ENCODE results near the gene OFD1. TPM values are rescaled to one million over a fixed set of nuclear protein-coding genes. Genes with fewer than 3 reads are reported as not detected.

OFD1 gene
- total and polyA plus RNA-seq, 9 donors: 21.8 to 35.7 (median 32.1) TPM

DNA sequence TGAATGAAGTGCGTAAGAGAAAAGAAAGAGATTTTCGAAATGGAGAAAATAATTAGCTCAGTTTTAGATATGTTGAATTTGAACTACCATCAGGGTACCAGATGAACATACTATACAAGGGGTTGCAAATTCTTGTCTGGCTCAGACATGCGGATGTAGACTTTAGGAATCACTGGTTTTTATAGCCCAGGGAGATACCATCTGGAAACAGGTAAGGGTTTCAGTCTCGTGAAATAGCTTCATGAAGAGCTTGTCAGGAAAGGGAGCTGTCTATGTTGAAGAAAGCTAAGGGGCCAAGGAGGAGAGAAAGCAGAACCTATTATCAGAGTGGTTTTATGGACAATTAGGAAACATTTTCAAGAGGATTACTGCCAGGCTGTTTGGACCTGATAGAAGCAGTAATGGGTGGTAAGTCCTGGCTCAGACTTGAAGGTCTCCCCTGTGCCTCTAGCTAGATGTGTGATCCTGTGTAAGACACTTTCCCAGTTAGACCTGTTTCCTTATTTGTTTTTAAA is 38.9 kb upstream of the OFD1 start:
- intact Hi-C loops (cut with DNase I): no loop called here
- TF ChIP-seq EP300 (IDR thresholded peaks at IDR 0.05): no peak
- no peak for TF ChIP-seq POLR2A (IDR thresholded peaks at IDR 0.05)
- TF ChIP-seq, protein P1, sequence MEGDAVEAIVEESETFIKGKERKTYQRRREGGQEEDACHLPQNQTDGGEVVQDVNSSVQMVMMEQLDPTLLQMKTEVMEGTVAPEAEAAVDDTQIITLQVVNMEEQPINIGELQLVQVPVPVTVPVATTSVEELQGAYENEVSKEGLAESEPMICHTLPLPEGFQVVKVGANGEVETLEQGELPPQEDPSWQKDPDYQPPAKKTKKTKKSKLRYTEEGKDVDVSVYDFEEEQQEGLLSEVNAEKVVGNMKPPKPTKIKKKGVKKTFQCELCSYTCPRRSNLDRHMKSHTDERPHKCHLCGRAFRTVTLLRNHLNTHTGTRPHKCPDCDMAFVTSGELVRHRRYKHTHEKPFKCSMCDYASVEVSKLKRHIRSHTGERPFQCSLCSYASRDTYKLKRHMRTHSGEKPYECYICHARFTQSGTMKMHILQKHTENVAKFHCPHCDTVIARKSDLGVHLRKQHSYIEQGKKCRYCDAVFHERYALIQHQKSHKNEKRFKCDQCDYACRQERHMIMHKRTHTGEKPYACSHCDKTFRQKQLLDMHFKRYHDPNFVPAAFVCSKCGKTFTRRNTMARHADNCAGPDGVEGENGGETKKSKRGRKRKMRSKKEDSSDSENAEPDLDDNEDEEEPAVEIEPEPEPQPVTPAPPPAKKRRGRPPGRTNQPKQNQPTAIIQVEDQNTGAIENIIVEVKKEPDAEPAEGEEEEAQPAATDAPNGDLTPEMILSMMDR (IDR thresholded peaks at IDR 0.05): no peak
- H3K27me3 ChIP-seq: no peaks in the 10 kb centered on the region
- 91 to 94% (median 92%) methylated on average over 4 of the region's 4 CpGs for WGBS, 3 donors
- no peak overlapping the region for H3K4me3 ChIP-seq
- peaks cover 16% of the 10 kb centered on the region for H3K4me1 ChIP-seq (ENCODE audit: insufficient read depth)
- no peaks in the 10 kb centered on the region for H3K9me3 ChIP-seq
- no peak overlapping the region for H3K27ac ChIP-seq
- DNase-seq: no peak
- no peaks in the 10 kb centered on the region for H3K36me3 ChIP-seq

DNA sequence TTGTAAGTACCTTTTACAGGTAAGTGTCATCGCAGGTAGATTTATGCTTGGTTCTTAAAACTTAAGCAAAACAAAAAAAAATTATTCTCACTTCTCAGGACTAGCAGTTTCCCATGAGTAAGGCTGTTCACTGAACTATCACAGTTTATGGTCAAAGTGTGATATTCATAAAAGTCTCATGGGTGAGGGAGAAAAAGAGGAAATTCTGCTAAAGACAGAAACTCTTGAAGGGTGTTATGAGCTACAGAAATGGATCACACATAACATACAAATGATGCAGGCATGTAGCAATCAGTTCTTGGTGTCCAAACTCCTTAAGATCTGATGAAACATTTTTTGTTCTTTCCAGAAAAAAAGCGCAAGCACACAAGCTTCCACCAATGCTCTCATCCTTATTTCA is 37.1 kb upstream of the OFD1 start:
- Histone ChIP-seq H3K36me3 (no peaks in the 10 kb centered on the region), H3K27me3 (no peaks in the 10 kb centered on the region), H3K9me3 (no peaks in the 10 kb centered on the region), H3K4me1 (ENCODE audit: insufficient read depth) (peaks cover 12% of the 10 kb centered on the region), H3K27ac (no peak overlapping the region), H3K4me3 (no peak overlapping the region)
- intact Hi-C loops (cut with DNase I): no loop called here
- DNase-seq: no peak
- TF ChIP-seq, protein P1 (IDR thresholded peaks at IDR 0.05): no peak
- TF ChIP-seq POLR2A (IDR thresholded peaks at IDR 0.05): no peak
- TF ChIP-seq EP300 (IDR thresholded peaks at IDR 0.05): no peak
- 94 to 99% (median 95%) methylated on average over 2 of the region's 2 CpGs for WGBS, 3 donors

DNA sequence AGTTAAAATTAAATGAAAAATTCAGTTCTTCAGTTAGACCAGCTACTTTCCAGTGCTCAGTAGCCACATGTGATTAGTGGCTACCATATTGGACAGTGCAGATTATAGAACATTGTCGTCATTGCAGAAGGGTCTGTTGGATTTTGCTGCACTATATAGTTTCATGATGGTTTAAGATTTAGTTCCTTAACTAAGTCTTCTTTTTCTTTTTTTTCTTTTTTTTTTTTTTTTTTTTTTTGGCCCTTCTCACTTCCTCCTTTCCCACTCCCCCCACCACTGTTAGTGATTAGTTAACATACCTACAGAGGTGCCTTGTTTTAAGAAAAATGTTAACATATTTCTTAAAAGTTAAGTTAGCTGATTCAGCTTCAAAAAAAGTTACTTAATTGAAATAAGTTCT is 36.6 kb upstream of the OFD1 start:
- no peak overlapping the region for H3K27ac ChIP-seq
- no peaks in the 10 kb centered on the region for H3K36me3 ChIP-seq
- intact Hi-C loops (cut with DNase I): no loop called here
- no peaks in the 10 kb centered on the region for H3K9me3 ChIP-seq
- no peaks in the 10 kb centered on the region for H3K27me3 ChIP-seq
- DNase-seq: no peak
- TF ChIP-seq, protein P1 (IDR thresholded peaks at IDR 0.05): no peak
- TF ChIP-seq EP300 (IDR thresholded peaks at IDR 0.05): no peak
- H3K4me1 ChIP-seq (ENCODE audit: insufficient read depth): peaks cover 9% of the 10 kb centered on the region
- no peak overlapping the region for H3K4me3 ChIP-seq
- WGBS, 3 donors: 96 to 97% (median 97%) methylated on average over 1 of the region's 1 CpG

DNA sequence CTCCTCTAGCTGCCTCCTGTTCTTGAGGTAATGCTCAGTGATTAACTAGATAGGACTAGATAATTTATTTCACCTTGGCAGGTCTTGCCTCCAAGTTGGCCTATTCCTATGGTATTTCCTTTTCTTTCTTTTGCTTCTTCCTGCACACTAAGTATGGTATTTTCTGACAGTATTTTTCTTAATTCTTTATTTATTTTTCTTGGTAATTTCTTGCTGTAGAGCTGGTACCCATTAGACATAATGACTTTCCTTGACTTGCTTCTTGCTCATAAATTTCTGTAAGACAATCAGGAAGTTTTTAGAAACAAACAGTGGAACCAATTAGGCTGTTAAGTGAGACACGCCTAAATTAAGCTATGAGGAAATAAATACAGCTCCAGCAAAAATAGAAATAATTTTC is 36.1 kb upstream of the OFD1 start:
- intact Hi-C loops (cut with DNase I): no loop called here
- WGBS, 3 donors: 71 to 90% (median 83%) methylated on average over 1 of the region's 1 CpG
- H3K36me3 ChIP-seq: no peaks in the 10 kb centered on the region
- H3K4me3 ChIP-seq: no peak overlapping the region
- no peaks in the 10 kb centered on the region for H3K27me3 ChIP-seq
- TF ChIP-seq, protein P1 (IDR thresholded peaks at IDR 0.05): no peak
- TF ChIP-seq EP300 (IDR thresholded peaks at IDR 0.05) (no peak), POLR2A (IDR thresholded peaks at IDR 0.05) (no peak)
- peaks cover 11% of the 10 kb centered on the region for H3K4me1 ChIP-seq (ENCODE audit: insufficient read depth)
- no peaks in the 10 kb centered on the region for H3K9me3 ChIP-seq
- no peak overlapping the region for H3K27ac ChIP-seq
- DNase-seq: no peak
